Endothelial cell of umbilical vein (primary cell): ENCODE results near the gene SYNE3. TPM values are rescaled to one million over a fixed set of nuclear protein-coding genes. Genes with fewer than 3 reads are reported as not detected.

Experiments used
- BruUV-seq: library from RNA; stranded (reverse); fragments of 400-500 nt; replicated peaks from 2 replicates; lab custom pipeline; 2021; lab: Mats Ljungman, UMichigan
- CTCF ChIA-PET: fragments of 300-600, 350-600 bp; sonication (Branson Sonifier 250); formaldehyde crosslinking; loops from one replicate; lab custom pipeline; 2021; ENCODE audit warnings: antibody characterized with exemption, inconsistent platforms; lab: Charles Lee
- POLR2A ChIA-PET: fragments of 300-600, 350-600 bp; sonication (Branson Sonifier 250); formaldehyde crosslinking; loops from one replicate; lab custom pipeline; 2021; ENCODE audit warnings: antibody characterized with exemption, inconsistent platforms; lab: Charles Lee
- DNase-seq: peaks from one replicate; pipeline ENCODE4 v3.0.0-alpha.2; 2011; ENCODE audit warnings: low read depth, low spot score
- FAIRE-seq: peaks from 2 replicates; lab custom pipeline; 2011; peaks lifted over from hg19 to GRCh38; lab: Jason Lieb, UNC
- H2AFZ ChIP-seq: 2 replicates; pipeline ENCODE4 v1.6.0; 2012; ENCODE audit warnings: low read depth, low read length, control low read depth, inconsistent platforms
- H3K27ac ChIP-seq: 2 replicates; pipeline ENCODE4 v1.5.1; 2011; ENCODE audit warnings: low read depth, mild to moderate bottlenecking, control low read depth, low read length, moderate library complexity; ENCODE audit not compliant: insufficient read depth
- H3K27me3 ChIP-seq, 2 experiments: 2 replicates each; pipeline versions ENCODE4 v1.6.0 to v1.6.1; 2011; ENCODE audit warnings: low read length in 2 of 2, mixed read lengths in 1 of 2; ENCODE audit not compliant: control insufficient read depth in 2 of 2, insufficient read depth in 2 of 2
- H3K36me3 ChIP-seq, 2 experiments: 2 replicates in 1 of 2; 3 replicates in 1 of 2; pipeline ENCODE4 v1.5.1; 2011; ENCODE audit warnings: low read length in 2 of 2, mild to moderate bottlenecking in 1 of 2, moderate library complexity in 1 of 2; ENCODE audit not compliant: control insufficient read depth in 2 of 2, insufficient read depth in 2 of 2; ENCODE audit errors: extremely low read depth in 1 of 2
- H3K4me1 ChIP-seq: 3 replicates; pipeline ENCODE4 v1.5.1; 2011; ENCODE audit warnings: mild to moderate bottlenecking, low read length; ENCODE audit not compliant: control insufficient read depth, insufficient read depth; ENCODE audit errors: extremely low read depth
- H3K4me2 ChIP-seq: 2 replicates; pipeline ENCODE4 v1.6.1; 2011; ENCODE audit warnings: low read length, control low read depth, mixed read lengths; ENCODE audit not compliant: insufficient read depth
- H3K4me3 ChIP-seq, 3 experiments: fragments of 200-600 bp in 1 of 3; sonication (generic), shearing (Covaris generic) in 1 of 3; replicated peaks in 1 of 3; 2 replicates each; pipeline ENCODE4 v1.5.1; 2011 to 2016; ENCODE audit warnings: control low read depth in 3 of 3, low read length in 3 of 3, mild to moderate bottlenecking in 2 of 3, inconsistent platforms in 1 of 3, low read depth in 1 of 3, moderate library complexity in 1 of 3; ENCODE audit not compliant: insufficient read depth in 1 of 3
- H3K79me2 ChIP-seq: 2 replicates; pipeline ENCODE4 v1.6.0; 2012; ENCODE audit warnings: low read length, inconsistent platforms; ENCODE audit not compliant: control insufficient read depth, insufficient read depth
- H3K9ac ChIP-seq: replicated peaks from 2 replicates; pipeline ENCODE3; 2011; ENCODE audit warnings: low read length, control low read depth; ENCODE audit not compliant: insufficient read depth; ENCODE audit errors: extremely low read depth
- H3K9me1 ChIP-seq: replicated peaks from 3 replicates; pipeline ENCODE4 v1.6.0; 2011; ENCODE audit warnings: mild to moderate bottlenecking, low read length; ENCODE audit not compliant: control insufficient read depth, insufficient read depth; ENCODE audit errors: extremely low read depth
- H3K9me3 ChIP-seq: replicated peaks from 2 replicates; pipeline ENCODE4 v1.5.1; 2012; ENCODE audit warnings: low read length, inconsistent platforms; ENCODE audit not compliant: control insufficient read depth, insufficient read depth
- H4K20me1 ChIP-seq: replicated peaks from 2 replicates; pipeline ENCODE3; 2011; ENCODE audit warnings: mild to moderate bottlenecking, low read length; ENCODE audit not compliant: control insufficient read depth, insufficient read depth; ENCODE audit errors: extremely low read depth
- EZH2 ChIP-seq: IDR thresholded peaks from 2 replicates; pipeline ENCODE4 v1.6.1; 2012; ENCODE audit warnings: borderline replicate concordance, low read depth, mild to moderate bottlenecking, moderate library complexity, low read length, inconsistent platforms; ENCODE audit not compliant: severe bottlenecking
- FOS ChIP-seq: IDR thresholded peaks from 2 replicates; pipeline ENCODE4 v1.6.1; 2011; ENCODE audit warnings: mild to moderate bottlenecking, low read length, moderate library complexity, borderline replicate concordance; ENCODE audit not compliant: insufficient read depth
- GATA2 ChIP-seq: IDR thresholded peaks from 2 replicates; pipeline ENCODE4 v1.7.0; 2011; ENCODE audit warnings: low read depth, mild to moderate bottlenecking, moderate library complexity, mixed read lengths, low read length; ENCODE audit not compliant: insufficient read length, insufficient read depth
- JUN ChIP-seq: IDR thresholded peaks from 2 replicates; pipeline ENCODE4 v1.6.1; 2011; ENCODE audit warnings: borderline replicate concordance, low read depth; ENCODE audit not compliant: insufficient read length, insufficient read depth
- MAX ChIP-seq: IDR thresholded peaks from 2 replicates; pipeline ENCODE4 v1.6.1; 2011; ENCODE audit not compliant: insufficient read depth, insufficient read length
- MYC ChIP-seq: IDR thresholded peaks from one replicate; pipeline ENCODE4 v1.6.1; 2011; ENCODE audit warnings: mild to moderate bottlenecking, low read depth, low read length
- POLR2A ChIP-seq: IDR thresholded peaks from 2 replicates; pipeline ENCODE4 v1.6.1; 2012; ENCODE audit warnings: low read depth, mild to moderate bottlenecking, control low read depth, low read length
- POLR2AphosphoS5 ChIP-seq: IDR thresholded peaks from 2 replicates; pipeline ENCODE4 v1.6.1; 2012; ENCODE audit warnings: low read depth, mild to moderate bottlenecking, control low read depth, low read length, moderate library complexity; ENCODE audit not compliant: insufficient read depth
- dilution Hi-C: fragments of 300-500 bp; cut with MboI; formaldehyde crosslinking; loops from one replicate; pipeline ENCODE4 v1.15.0; 2019; ENCODE audit warnings: low sequenced_read_pairs; ENCODE audit not compliant: extremely low pct_ligation_motif_present
- intact Hi-C: fragments of 100-400 bp; cut with micrococcal nuclease; formaldehyde crosslinking; loops from one replicate; pipeline ENCODE4 v1.10.0; 2022
- polyA plus RNA-seq, 4 experiments: library from polyadenylated mRNA; depleted of rRNA in 3 of 4; stranded (reverse) in 3 of 4; unstranded in 1 of 4; fragments of >200 nt; gene quantifications; 2 replicates each; pipeline versions ENCODE4 v1.2.1 to v1.2.3, GENCODE V29; 2011 to 2012; ENCODE audit warnings: missing spikeins in 1 of 4
- total RNA-seq: library from RNA; stranded (reverse); gene quantifications from 2 replicates; pipeline ENCODE4 v1.2.3, GENCODE V29; 2021
- TF ChIP-seq, protein P1 (sequence below), 2 donors: IDR thresholded peaks; 1 replicate in 1 of 2; 2 replicates in 1 of 2; pipeline ENCODE4 v1.5.1; 2011; ENCODE audit warnings: low read length in 2 of 2, mild to moderate bottlenecking in 2 of 2, moderate library complexity in 2 of 2, control low read depth in 1 of 2, inconsistent platforms in 1 of 2, low read depth in 1 of 2; ENCODE audit not compliant: insufficient read depth in 1 of 2; ENCODE audit errors: extremely low read depth in 1 of 2

Gene SYNE3
- total and polyA plus RNA-seq, 2 donors (not counting 3 experiments of a cell fraction or from before 2014, with no cell fraction given), result 3.0 to 18.8 TPM

DNA sequence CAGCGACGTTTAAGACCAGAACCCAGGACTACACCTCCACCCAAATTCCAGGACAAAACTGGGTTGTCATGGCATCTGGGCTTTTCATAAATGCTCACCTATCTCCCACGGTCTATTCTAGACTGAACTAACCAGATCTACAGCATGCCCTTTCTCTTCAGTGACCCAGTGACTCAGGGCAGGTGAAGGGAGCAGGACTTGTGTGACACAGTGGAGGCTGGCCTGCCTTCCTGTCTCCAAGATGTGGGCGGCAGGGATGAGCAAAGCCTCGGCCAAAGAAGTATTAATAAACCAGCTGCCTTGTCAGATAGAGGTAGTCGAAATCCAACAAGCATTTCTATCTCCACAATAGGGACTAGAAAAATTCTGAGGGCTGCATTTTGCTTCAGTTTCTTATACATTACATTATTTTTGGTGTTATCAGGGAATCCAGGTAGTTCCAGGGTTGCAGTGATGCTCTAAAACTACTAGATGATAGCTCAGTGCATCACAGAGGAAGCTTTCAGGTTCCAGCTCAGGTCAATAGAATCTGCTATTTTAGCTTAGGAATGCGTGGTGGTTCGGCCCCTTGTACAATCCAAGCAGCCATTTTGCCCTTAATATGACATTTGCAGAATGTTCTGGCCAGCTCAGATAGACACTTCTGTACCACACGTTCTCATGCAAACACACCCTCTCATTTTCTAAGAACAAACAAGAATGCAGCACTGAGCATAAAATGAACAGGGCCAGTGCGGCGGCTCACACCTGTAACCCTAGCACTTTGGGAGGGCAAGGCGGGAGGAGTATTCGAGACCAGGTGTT lies 14.2 kb upstream of the SYNE3 start:
- Histone ChIP-seq H2AFZ (no peak overlapping the region), H4K20me1 (no peaks in the 10 kb centered on the region), H3K4me1 (peaks cover 51% of the 10 kb centered on the region), H3K9me3 (no peaks in the 10 kb centered on the region), H3K9ac (no peak overlapping the region), H3K9me1 (no peaks in the 10 kb centered on the region), H3K4me3 (no peak overlapping the region), H3K36me3 (no peaks in the 10 kb centered on the region), H3K4me2 (peak overlapping the region; percentile 74), H3K27me3 (no peaks in the 10 kb centered on the region), H3K79me2 (peaks cover 49% of the 10 kb centered on the region), H3K27ac (peak overlapping the region; percentile 42)
- TF ChIP-seq EZH2, result no peak
- TF ChIP-seq POLR2AphosphoS5, result no peak
- TF ChIP-seq, protein P1, sequence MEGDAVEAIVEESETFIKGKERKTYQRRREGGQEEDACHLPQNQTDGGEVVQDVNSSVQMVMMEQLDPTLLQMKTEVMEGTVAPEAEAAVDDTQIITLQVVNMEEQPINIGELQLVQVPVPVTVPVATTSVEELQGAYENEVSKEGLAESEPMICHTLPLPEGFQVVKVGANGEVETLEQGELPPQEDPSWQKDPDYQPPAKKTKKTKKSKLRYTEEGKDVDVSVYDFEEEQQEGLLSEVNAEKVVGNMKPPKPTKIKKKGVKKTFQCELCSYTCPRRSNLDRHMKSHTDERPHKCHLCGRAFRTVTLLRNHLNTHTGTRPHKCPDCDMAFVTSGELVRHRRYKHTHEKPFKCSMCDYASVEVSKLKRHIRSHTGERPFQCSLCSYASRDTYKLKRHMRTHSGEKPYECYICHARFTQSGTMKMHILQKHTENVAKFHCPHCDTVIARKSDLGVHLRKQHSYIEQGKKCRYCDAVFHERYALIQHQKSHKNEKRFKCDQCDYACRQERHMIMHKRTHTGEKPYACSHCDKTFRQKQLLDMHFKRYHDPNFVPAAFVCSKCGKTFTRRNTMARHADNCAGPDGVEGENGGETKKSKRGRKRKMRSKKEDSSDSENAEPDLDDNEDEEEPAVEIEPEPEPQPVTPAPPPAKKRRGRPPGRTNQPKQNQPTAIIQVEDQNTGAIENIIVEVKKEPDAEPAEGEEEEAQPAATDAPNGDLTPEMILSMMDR (IDR thresholded peaks at IDR 0.05; ENCODE audit: extremely low read depth in 1 of 2, insufficient read depth in 1 of 2, low read depth in 1 of 2, low read length in 2 of 2), result no peak
- no peak for TF ChIP-seq GATA2
- TF ChIP-seq MAX, result no peak
- TF ChIP-seq FOS, result no peak
- TF ChIP-seq POLR2A, result no peak
- TF ChIP-seq JUN, result no peak
- no peak for TF ChIP-seq MYC
- ChIA-PET POLR2A (interaction anchor here (0.6 kb wide), 1 partner anchor 88 kb away, joined by 3 read pairs; no protein-coding TSS in a partner anchor), CTCF (interaction anchor here (0.9 to 2.8 kb wide), 6 partner anchors 17 to 98 kb away, joined by 3 to 26 read pairs (median 3); no protein-coding TSS in a partner anchor)
- intact Hi-C loops, result loop anchor here (5.0 to 10.0 kb wide), 4 partner anchors 68 to 974 kb away; partner anchors contain the start of gene PAPOLA
- no peak for DNase-seq
- BruUV-seq, result no TSS peak
- FAIRE-seq, result no peak
- dilution Hi-C loops, result no loop called here
